Thyroid gland (tissue), 4 donors: Measurements from ENCODE around the gene ABCC8.

ENCODE experiments used
- POLR2A ChIP-seq, 2 donors: fragments of 450-650 bp; IDR thresholded peaks; one replicate each; pipeline ENCODE4 v1.6.1; 2017; ENCODE audit warnings: antibody characterized with exemption in 2 of 2, mild to moderate bottlenecking in 2 of 2, moderate library complexity in 1 of 2
- TF ChIP-seq, protein P1 (sequence below), 6 experiments: fragments of 200-600 bp in 3 of 6; fragments of 450-650 bp in 3 of 6; sonication (generic) in 3 of 6; IDR thresholded peaks; one replicate each; pipeline ENCODE4 v1.5.1; 2016 to 2019; ENCODE audit warnings: antibody characterized with exemption in 6 of 6, mild to moderate bottlenecking in 2 of 6, inconsistent platforms in 1 of 6, moderate library complexity in 1 of 6

DNA sequence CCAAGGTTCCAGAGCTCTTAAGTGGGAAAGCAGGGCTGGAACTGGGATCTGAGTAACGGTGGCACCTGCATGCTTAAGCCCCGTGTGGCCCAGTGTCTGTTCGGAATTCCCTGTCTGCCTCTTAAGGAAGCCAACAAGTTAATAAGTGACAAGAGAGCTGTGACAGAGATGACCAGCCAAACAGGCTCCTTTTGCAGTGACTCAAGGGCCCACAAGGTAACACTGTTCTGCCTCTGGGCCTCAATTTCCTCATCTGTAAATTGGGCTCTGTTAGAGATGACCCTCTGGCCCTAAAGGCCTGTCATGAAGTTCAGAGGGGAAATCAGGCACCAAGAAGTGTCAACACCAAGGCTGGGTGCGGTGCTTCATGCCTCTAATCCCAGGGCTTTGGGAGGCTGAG lies 48.9 kb upstream of the ABCC8 start:
- TF ChIP-seq, protein P1, sequence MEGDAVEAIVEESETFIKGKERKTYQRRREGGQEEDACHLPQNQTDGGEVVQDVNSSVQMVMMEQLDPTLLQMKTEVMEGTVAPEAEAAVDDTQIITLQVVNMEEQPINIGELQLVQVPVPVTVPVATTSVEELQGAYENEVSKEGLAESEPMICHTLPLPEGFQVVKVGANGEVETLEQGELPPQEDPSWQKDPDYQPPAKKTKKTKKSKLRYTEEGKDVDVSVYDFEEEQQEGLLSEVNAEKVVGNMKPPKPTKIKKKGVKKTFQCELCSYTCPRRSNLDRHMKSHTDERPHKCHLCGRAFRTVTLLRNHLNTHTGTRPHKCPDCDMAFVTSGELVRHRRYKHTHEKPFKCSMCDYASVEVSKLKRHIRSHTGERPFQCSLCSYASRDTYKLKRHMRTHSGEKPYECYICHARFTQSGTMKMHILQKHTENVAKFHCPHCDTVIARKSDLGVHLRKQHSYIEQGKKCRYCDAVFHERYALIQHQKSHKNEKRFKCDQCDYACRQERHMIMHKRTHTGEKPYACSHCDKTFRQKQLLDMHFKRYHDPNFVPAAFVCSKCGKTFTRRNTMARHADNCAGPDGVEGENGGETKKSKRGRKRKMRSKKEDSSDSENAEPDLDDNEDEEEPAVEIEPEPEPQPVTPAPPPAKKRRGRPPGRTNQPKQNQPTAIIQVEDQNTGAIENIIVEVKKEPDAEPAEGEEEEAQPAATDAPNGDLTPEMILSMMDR (IDR thresholded peaks at IDR 0.05): no peak
- no peak for TF ChIP-seq POLR2A (IDR thresholded peaks at IDR 0.05)
